Measurements from ENCODE around the gene PPP2R2C. TPM values are rescaled to one million over a fixed set of nuclear protein-coding genes. Genes with fewer than 3 reads are reported as not detected.

Gene PPP2R2C
- total and polyA plus RNA-seq, 2 of the 4 experiments (the other 2 are of a cell fraction) = 0.03 TPM; not detected in 1

DNA sequence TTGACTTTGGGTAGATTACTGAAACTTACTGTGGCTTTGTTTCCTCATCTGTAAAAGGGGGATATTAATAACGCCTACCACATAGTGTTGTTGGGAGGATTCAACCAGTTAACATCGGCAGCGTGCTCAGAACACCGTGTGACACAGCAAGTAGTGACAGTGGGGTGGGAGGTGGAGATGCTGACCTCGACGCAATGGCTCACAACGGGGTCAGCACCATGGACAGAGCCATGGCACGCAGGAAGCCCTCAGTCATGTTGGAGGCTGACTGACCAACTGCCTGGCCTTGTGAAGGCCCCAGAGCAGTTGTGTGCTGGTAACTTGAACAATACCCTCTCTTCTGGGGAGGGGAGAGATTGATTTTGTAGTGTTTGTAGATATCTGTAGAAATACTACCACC is 109.5 kb downstream of the PPP2R2C start:
- no peak overlapping the region for H3K4me2 ChIP-seq (ENCODE audit: low read depth, low read length)
- intact Hi-C loops (cut with micrococcal nuclease) (no loop called here), dilution Hi-C loops (cut with HindIII; ENCODE audit: low sequenced_read_pairs, unreplicated experiment) (no loop called here), in situ Hi-C loops (cut with MboI; ENCODE audit: low sequenced_read_pairs) (no loop called here)
- DNase-seq (peak; percentile 27), ATAC-seq (ENCODE audit: low read depth) (0 out of 2 replicates have a peak, but pooled peaks have one; percentile 35)
- H4K20me1 ChIP-seq (ENCODE audit: insufficient read depth, low read length) = no peaks in the 10 kb centered on the region
- no peak overlapping the region for H2BK15ac ChIP-seq (ENCODE audit: low read depth, low read length)
- ChIA-PET CTCF (no interaction called here), POLR2A (ENCODE audit: unreplicated experiment) (no interaction called here)
- no peak overlapping the region for H3K4me3 ChIP-seq (ENCODE audit: insufficient read depth, low read depth, low read length)
- no peak overlapping the region for H3K14ac ChIP-seq (replicated peaks; ENCODE audit: low read depth, low read length)
- no peak overlapping the region for H2BK20ac ChIP-seq (ENCODE audit: low read depth, low read length)
- TF ChIP-seq MXI1 (IDR thresholded peaks at IDR 0.05; ENCODE audit: borderline replicate concordance, low read depth, low read length) = no peak
- TF ChIP-seq NFE2L2 (IDR thresholded peaks at IDR 0.05; ENCODE audit: low read depth, low read length) = no peak
- no peak for TF ChIP-seq SMC3 (IDR thresholded peaks at IDR 0.05; ENCODE audit: low read depth, low read length)
- no peak for TF ChIP-seq MAFK (IDR thresholded peaks at IDR 0.05; ENCODE audit: low read depth, low read length)
- no peak for TF ChIP-seq RCOR1 (IDR thresholded peaks at IDR 0.05; ENCODE audit: insufficient replicate concordance, low read length)
- TF ChIP-seq, protein P1, sequence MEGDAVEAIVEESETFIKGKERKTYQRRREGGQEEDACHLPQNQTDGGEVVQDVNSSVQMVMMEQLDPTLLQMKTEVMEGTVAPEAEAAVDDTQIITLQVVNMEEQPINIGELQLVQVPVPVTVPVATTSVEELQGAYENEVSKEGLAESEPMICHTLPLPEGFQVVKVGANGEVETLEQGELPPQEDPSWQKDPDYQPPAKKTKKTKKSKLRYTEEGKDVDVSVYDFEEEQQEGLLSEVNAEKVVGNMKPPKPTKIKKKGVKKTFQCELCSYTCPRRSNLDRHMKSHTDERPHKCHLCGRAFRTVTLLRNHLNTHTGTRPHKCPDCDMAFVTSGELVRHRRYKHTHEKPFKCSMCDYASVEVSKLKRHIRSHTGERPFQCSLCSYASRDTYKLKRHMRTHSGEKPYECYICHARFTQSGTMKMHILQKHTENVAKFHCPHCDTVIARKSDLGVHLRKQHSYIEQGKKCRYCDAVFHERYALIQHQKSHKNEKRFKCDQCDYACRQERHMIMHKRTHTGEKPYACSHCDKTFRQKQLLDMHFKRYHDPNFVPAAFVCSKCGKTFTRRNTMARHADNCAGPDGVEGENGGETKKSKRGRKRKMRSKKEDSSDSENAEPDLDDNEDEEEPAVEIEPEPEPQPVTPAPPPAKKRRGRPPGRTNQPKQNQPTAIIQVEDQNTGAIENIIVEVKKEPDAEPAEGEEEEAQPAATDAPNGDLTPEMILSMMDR (conservative IDR thresholded peaks at IDR 0.05; ENCODE audit: low read depth, low read length) = no peak
- no peak for TF ChIP-seq BHLHE40 (IDR thresholded peaks at IDR 0.05; ENCODE audit: low read depth, low read length)
- no peak for TF ChIP-seq RFX5 (IDR thresholded peaks at IDR 0.05; ENCODE audit: low read depth, low read length)
- no peak for TF ChIP-seq CHD1 (IDR thresholded peaks at IDR 0.05; ENCODE audit: low read depth, low read length)
- TF ChIP-seq, protein P2, sequence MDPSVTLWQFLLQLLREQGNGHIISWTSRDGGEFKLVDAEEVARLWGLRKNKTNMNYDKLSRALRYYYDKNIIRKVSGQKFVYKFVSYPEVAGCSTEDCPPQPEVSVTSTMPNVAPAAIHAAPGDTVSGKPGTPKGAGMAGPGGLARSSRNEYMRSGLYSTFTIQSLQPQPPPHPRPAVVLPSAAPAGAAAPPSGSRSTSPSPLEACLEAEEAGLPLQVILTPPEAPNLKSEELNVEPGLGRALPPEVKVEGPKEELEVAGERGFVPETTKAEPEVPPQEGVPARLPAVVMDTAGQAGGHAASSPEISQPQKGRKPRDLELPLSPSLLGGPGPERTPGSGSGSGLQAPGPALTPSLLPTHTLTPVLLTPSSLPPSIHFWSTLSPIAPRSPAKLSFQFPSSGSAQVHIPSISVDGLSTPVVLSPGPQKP (IDR thresholded peaks at IDR 0.05; ENCODE audit: borderline replicate concordance, low read depth, low read length) = no peak
- TF ChIP-seq MAZ (IDR thresholded peaks at IDR 0.05; ENCODE audit: borderline replicate concordance, low read depth, low read length) = no peak
- no peak for TF ChIP-seq RAD21 (IDR thresholded peaks at IDR 0.05; ENCODE audit: low read length)
- no peak for TF ChIP-seq POLR2A (IDR thresholded peaks at IDR 0.05; ENCODE audit: low read depth, low read length)
- TF ChIP-seq, protein P3, sequence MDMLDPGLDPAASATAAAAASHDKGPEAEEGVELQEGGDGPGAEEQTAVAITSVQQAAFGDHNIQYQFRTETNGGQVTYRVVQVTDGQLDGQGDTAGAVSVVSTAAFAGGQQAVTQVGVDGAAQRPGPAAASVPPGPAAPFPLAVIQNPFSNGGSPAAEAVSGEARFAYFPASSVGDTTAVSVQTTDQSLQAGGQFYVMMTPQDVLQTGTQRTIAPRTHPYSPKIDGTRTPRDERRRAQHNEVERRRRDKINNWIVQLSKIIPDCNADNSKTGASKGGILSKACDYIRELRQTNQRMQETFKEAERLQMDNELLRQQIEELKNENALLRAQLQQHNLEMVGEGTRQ (IDR thresholded peaks at IDR 0.05; ENCODE audit: low read depth, low read length) = no peak
- no peak for TF ChIP-seq FOS (IDR thresholded peaks at IDR 0.05; ENCODE audit: low read depth, low read length)
- no peak overlapping the region for H3K18ac ChIP-seq (ENCODE audit: low read depth, low read length)
- no peaks in the 10 kb centered on the region for H3K79me1 ChIP-seq (ENCODE audit: low read depth in 1 of 2, low read length in 2 of 2)
- H3K27me3 ChIP-seq (ENCODE audit: control insufficient read depth, insufficient read depth, low read length) = peaks cover 11% of the 10 kb centered on the region
- H3K9me3 ChIP-seq (ENCODE audit: control insufficient read depth, insufficient read depth, low read length) = no peaks in the 10 kb centered on the region
- H2BK120ac ChIP-seq (ENCODE audit: low read depth, low read length) = no peak overlapping the region
- H3K4me1 ChIP-seq (ENCODE audit: control insufficient read depth, insufficient read depth, low read length) = no peaks in the 10 kb centered on the region
- H2BK5ac ChIP-seq (ENCODE audit: low read depth, low read length, poor library complexity, severe bottlenecking) = no peak overlapping the region
- H3K36me3 ChIP-seq (ENCODE audit: control insufficient read depth, insufficient read depth, low read length) = no peaks in the 10 kb centered on the region
- H3K23ac ChIP-seq (ENCODE audit: low read depth, low read length) = no peak overlapping the region
- 80% methylated on average over 1 of the region's 8 CpGs; no CpG with 5 or more reads in 1 of the 2 experiments for WGBS, 2 experiments (ENCODE audit: extremely low coverage in 2 of 2, insufficient read length in 1 of 2)
- BruUV-seq (replicated peaks) = no TSS peak
- no peak overlapping the region for H2AK5ac ChIP-seq (ENCODE audit: low read depth, low read length)
- H3K9me1 ChIP-seq (ENCODE audit: insufficient read depth, low read length) = no peaks in the 10 kb centered on the region
- H4K8ac ChIP-seq (ENCODE audit: low read depth in 2 of 2, low read length in 2 of 2) = no peak overlapping the region
- H3K27ac ChIP-seq (ENCODE audit: insufficient read depth, low read length) = no peak overlapping the region
- H3K9ac ChIP-seq (ENCODE audit: low read depth, low read length) = no peak overlapping the region
- H4K91ac ChIP-seq (ENCODE audit: insufficient read depth, low read depth, low read length) = no peak overlapping the region
- no peak overlapping the region for H4K5ac ChIP-seq (ENCODE audit: low read depth, low read length)
- no peak overlapping the region for H3K56ac ChIP-seq (ENCODE audit: extremely low read depth, insufficient read depth, low read length)
- peak overlapping the region; percentile 55 for H2AK9ac ChIP-seq (replicated peaks; ENCODE audit: low read depth, low read length, poor library complexity)
- no peak overlapping the region for H3K4ac ChIP-seq (ENCODE audit: low read depth, low read length)
- peak overlapping the region; percentile 72 for H2AFZ ChIP-seq (replicated peaks; ENCODE audit: low read length, poor library complexity)

All from IMR-90 (cell line).